ENCODE results near the gene DALRD3. TPM values are rescaled to one million over a fixed set of nuclear protein-coding genes. Genes with fewer than 3 reads are reported as not detected.

DALRD3 gene
- total RNA-seq, 1 donor from 2014 or later, result 45.1 TPM

DNA sequence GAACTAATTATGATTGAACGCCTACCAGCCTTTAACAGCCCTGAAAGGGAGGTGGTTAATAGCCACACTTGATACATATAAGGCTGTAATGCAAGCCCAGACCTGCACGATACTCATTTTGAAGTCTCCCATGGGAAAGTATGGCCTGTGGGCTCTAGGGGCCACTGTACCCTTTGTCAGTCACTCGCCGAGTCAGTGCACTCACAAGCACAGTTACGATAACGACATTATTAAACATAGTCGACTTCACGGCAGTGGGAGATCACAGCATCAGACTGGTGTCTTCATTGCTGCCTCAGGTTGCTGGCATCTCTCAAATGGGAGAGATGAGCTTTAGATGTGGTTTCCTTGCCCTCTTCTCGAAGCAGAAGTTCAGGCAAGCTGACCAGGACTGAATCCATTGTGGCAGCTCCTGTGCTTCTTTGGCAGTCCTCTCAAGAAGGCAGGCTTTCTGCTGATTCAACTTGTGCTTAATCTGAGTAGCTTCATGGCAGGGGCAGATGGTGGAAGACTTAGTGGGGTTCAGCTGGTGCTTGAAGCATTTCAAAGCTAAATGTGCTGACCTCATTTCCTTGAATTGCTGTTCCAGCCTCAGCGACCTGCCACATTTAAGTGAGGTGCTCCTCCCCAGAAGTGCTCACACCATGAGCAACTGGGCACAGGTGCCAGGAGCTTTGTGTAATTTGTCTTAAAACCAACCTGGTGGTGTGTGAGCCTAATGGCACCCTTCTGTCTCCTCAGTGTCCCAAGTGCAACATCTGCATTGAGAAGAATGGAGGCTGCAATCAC, 44.1 kb downstream of the DALRD3 start:
- DNase-seq, result no peak

DNA sequence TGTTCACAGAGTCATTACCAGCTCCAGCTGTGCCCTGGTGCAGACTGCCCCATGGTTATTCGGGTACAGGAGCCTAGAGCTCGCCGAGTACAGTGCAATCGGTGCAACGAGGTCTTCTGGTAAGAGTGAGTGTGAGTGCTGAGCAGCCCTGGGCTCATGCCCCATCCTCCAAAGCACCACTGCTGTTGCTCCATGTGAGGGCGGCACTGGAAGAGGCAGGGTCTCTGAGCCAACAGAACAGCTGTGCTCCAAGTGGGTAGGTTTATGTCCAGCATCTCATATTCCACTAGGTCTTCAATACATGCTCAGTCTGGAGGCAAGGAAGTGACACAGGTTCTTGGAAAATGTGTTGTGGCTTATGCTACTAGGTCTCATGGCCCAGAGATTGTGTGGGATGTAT, 47.8 kb downstream of the DALRD3 start:
- no peak for DNase-seq

DNA sequence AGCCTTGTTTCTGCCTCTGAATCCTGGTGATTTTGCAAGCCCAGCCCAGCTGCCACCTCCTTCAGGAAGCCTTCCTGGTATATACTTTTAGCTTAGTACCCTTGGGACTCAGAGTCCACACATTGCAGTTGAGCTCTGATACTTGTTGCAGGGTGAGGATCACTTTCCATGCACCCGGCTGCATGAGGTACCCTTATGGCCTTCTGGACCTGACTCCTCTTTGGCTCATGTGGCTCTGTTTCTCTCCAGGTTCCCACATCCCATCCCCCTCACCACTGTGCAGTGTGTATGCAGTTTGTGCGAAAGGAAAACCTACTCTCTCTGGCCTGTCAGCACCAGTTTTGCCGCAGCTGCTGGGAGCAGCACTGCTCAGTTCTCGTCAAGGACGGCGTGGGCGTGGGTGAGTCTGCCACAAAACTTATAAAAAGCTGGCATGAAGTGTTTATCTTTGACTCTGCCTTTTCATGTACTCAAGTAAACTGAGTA, 51.5 kb downstream of the DALRD3 start:
- DNase-seq, result no peak

DNA sequence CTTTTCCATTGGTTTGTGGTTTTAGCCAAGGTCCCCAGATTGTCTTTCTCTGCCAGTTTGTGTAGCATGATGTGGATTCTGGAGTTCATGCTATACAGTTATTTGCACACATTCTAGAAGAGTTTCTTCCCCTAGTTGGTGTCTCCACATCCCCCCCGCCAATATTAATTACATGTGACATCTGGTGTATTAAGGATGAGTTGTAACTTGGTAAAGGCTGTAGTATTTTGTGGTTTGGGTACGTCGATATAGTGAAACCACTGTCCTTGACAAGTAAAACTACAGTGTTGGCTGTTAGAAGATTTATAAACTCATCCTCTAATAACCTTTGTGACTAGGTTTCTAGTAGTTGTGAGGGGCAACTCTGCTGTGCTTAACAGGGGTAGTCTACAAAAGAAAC, 52.0 kb downstream of the DALRD3 start:
- no peak for DNase-seq

Other genes with a start within 250 kb of the DALRD3 start
- 35.6 and 50.8 TPM in 2 replicates for gene PRKAR2A, start 170.7 kb downstream of the DALRD3 start, total RNA-seq
- gene SLC25A20, start 119.7 kb downstream of the DALRD3 start, total RNA-seq, result 21.9 and 29.3 TPM in 2 replicates
- 77.2 and 86.3 TPM in 2 replicates for gene ARIH2, start 99.7 kb downstream of the DALRD3 start, total RNA-seq
- 12.1 and 16.5 TPM in 2 replicates for gene P4HTM, start 28.3 kb downstream of the DALRD3 start, total RNA-seq
- 75.2 and 86.3 TPM in 2 replicates for gene WDR6, start 11.2 kb downstream of the DALRD3 start, total RNA-seq
- gene NDUFAF3, start 3.5 kb upstream of the DALRD3 start, total RNA-seq, result 66.4 and 74.0 TPM in 2 replicates
- 145 and 226 TPM in 2 replicates for gene IMPDH2, start 10.8 kb upstream of the DALRD3 start, total RNA-seq
- 62.0 and 110 TPM in 2 replicates for gene QRICH1, start 75.5 kb upstream of the DALRD3 start, total RNA-seq
- gene QARS1, start 86.2 kb upstream of the DALRD3 start, total RNA-seq, result 485 and 565 TPM in 2 replicates
- 50.2 and 58.4 TPM in 2 replicates for gene USP19, start 102.2 kb upstream of the DALRD3 start, total RNA-seq
- 995 and 1,289 TPM in 2 replicates for gene LAMB2, start 114.5 kb upstream of the DALRD3 start, total RNA-seq
- gene CCDC71, start 147.8 kb upstream of the DALRD3 start, total RNA-seq, result 22.0 and 25.9 TPM in 2 replicates
- gene KLHDC8B, start 153.0 kb upstream of the DALRD3 start, total RNA-seq, result 76.8 and 90.4 TPM in 2 replicates

Measured in dermis blood vessel endothelial cell (primary cell).